SH-SY5Y (cell line): ENCODE measurements around the gene SLC39A6.

Experiments
- GATA2 ChIP-seq: IDR thresholded peaks from 2 replicates; pipeline ENCODE4 v1.6.1; 2011; ENCODE audit warnings: mild to moderate bottlenecking, low read depth, low read length
- GATA3 ChIP-seq: IDR thresholded peaks from 2 replicates; pipeline ENCODE4 v1.6.1; 2011; ENCODE audit warnings: low read depth, mild to moderate bottlenecking, low read length, moderate library complexity

SLC39A6 gene

GRCh38 chr18:36129300-36130038 is at the start of gene SLC39A6, which contains the start of gene ELP2:
Gene SLC39A6, minus strand, starts transcription at chr18:36129340. Its CDS starts 2,333 bp downstream, at chr18:36127007.
Gene ELP2, plus strand, starts transcription at chr18:36129899. Its CDS starts 35 bp downstream, at chr18:36129934.
- no peak for TF ChIP-seq GATA3
- TF ChIP-seq GATA2, result no peak

GRCh38 chr18:36177913-36178312 is 48.8 kb upstream of the SLC39A6 start:
- TF ChIP-seq GATA2 (no peak), GATA3 (no peak)

- TF ChIP-seq GATA2, result no peak
- no peak for TF ChIP-seq GATA3
These were observed 47.6 kb upstream of the SLC39A6 start for GRCh38 chr18:36176711-36177110.

- TF ChIP-seq GATA2, result peak; percentile 44; the same call in 1 of the 2 replicates
- TF ChIP-seq GATA3, result no peak
These were observed 47.0 kb upstream of the SLC39A6 start for GRCh38 chr18:36176177-36176584.

- no peak for TF ChIP-seq GATA2
- no peak for TF ChIP-seq GATA3
These were observed 46.3 kb upstream of the SLC39A6 start for GRCh38 chr18:36175481-36175880.

- TF ChIP-seq GATA2 (no peak), GATA3 (no peak)
These were observed 40.8 kb upstream of the SLC39A6 start for GRCh38 chr18:36169938-36170337.

GRCh38 chr18:36167692-36168218 is 38.6 kb upstream of the SLC39A6 start:
- TF ChIP-seq GATA2 (no peak), GATA3 (no peak)

- TF ChIP-seq GATA3 (no peak), GATA2 (no peak)
These were observed 33.8 kb upstream of the SLC39A6 start for GRCh38 chr18:36162981-36163380.

GRCh38 chr18:36160959-36161371 is 31.8 kb upstream of the SLC39A6 start:
- TF ChIP-seq GATA3 (no peak), GATA2 (no peak)

GRCh38 chr18:36158266-36158867 is 29.2 kb upstream of the SLC39A6 start:
- TF ChIP-seq GATA3, result no peak
- no peak for TF ChIP-seq GATA2

- TF ChIP-seq GATA3 (no peak), GATA2 (no peak)
These were observed 28.3 kb upstream of the SLC39A6 start for GRCh38 chr18:36157441-36157840.

GRCh38 chr18:36155851-36156757 is 27.0 kb upstream of the SLC39A6 start:
- TF ChIP-seq GATA2 (no peak), GATA3 (no peak)

GRCh38 chr18:36153771-36154170 is 24.6 kb upstream of the SLC39A6 start:
- TF ChIP-seq GATA2 (no peak), GATA3 (no peak)

- TF ChIP-seq GATA3 (no peak), GATA2 (no peak)
These were observed 24.1 kb upstream of the SLC39A6 start for GRCh38 chr18:36153203-36153602.
